Activated CD8-positive, alpha-beta memory T cell treated with anti-CD3 and anti-CD28 coated beads, Interleukin-2, amount 10 ng/mL, durations not matched to agents 7 days and 5 days (primary cell): ENCODE data around the gene ACVR2A. TPM values are rescaled to one million over a fixed set of nuclear protein-coding genes. Genes with fewer than 3 reads are reported as not detected.
A peak's percentile ranks its signal among the peaks of the same experiment; 100 is the strongest.

ENCODE experiments used
- ATAC-seq: fragments of 150-1000 bp; cut with Tn5 transposase; one replicate; pipeline ENCODE4 v1.10.0; 2021; ENCODE audit warnings: moderate library complexity
- CTCF ChIA-PET: fragments of 350-600 bp; sonication (Branson Sonifier 250); formaldehyde crosslinking; loops from one replicate; lab custom pipeline; 2021; ENCODE audit warnings: antibody characterized with exemption; lab: Charles Lee
- DNase-seq: peaks from one replicate; pipeline ENCODE4 v3.0.0-alpha.2; 2020
- H3K27ac Mint-ChIP-seq: one replicate; pipeline ENCODE4 v1.8.0; 2021; ENCODE audit warnings: mild to moderate bottlenecking, mixed read lengths
- H3K27me3 Mint-ChIP-seq: one replicate; pipeline ENCODE4 v1.8.0; 2021; ENCODE audit warnings: mixed read lengths
- H3K36me3 Mint-ChIP-seq: one replicate; pipeline ENCODE4 v1.8.0; 2021; ENCODE audit warnings: mild to moderate bottlenecking, mixed read lengths
- H3K4me1 Mint-ChIP-seq: one replicate; pipeline ENCODE4 v1.8.0; 2021; ENCODE audit warnings: mixed read lengths
- H3K4me3 Mint-ChIP-seq: one replicate; pipeline ENCODE4 v1.8.0; 2021; ENCODE audit warnings: mild to moderate bottlenecking, moderate library complexity, mixed read lengths
- H3K9me3 Mint-ChIP-seq: one replicate; pipeline ENCODE4 v1.8.0; 2022; ENCODE audit warnings: low read depth, mixed read lengths
- total RNA-seq, 2 experiments: library from RNA; stranded (reverse); gene quantifications; one replicate each; pipeline ENCODE4 v1.2.3, GENCODE V29; 2021

Gene ACVR2A
- total RNA-seq, 2 experiments from 2014 or later: 1.5 to 1.6 TPM

DNA sequence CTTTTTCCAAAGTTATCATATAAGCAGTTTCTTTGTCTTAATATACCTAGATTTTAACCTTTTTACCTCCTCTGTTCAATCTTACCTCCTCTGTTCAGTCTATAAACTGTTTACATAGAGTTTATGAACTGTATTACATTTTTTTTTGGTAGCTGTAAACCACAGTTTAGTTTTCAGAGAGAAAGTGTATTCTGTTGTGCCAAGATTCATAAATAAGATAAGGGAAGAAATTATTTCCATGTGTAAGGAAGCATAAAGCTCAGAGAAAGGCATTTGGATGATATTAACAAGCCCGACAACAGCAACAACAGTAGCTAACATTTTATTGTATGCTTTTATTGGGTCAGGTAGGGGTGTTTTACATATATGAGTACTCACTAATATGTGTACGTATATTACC, 71.2 kb downstream of the ACVR2A start:
- CTCF ChIA-PET: no interaction called here

DNA sequence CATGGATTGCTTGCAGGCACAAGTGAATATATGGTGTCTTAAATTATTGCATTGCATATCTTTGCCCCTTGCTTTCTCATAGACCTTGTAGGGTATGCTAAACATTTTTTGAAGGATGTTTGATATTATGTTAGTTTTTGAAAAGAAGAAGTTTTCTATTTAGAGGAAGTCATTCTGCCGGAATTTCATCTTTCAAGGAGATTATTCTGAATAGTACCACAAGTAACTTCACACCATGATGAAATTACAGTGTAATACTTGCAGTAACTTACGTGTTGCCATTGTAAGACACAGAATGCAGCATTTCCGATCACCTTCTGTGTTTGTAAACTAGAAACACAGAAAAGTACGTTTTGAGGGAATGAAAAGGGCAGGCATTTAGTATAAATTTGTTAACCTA, 71.9 kb downstream of the ACVR2A start:
- Mint-ChIP-seq H3K9me3 (no peaks in the 10 kb centered on the region), H3K27ac (no peak overlapping the region), H3K4me1 (peaks cover 2% of the 10 kb centered on the region), H3K36me3 (no peaks in the 10 kb centered on the region), H3K4me3 (no peak overlapping the region), H3K27me3 (no peaks in the 10 kb centered on the region)
- CTCF ChIA-PET: no interaction called here
- ATAC-seq (no peak), DNase-seq (no peak)

More for the DNA sequence above, 71.2 kb downstream of the ACVR2A start:
- H3K27me3 Mint-ChIP-seq: no peaks in the 10 kb centered on the region
- H3K27ac Mint-ChIP-seq: no peak overlapping the region
- no peaks in the 10 kb centered on the region for H3K36me3 Mint-ChIP-seq
- ATAC-seq: no peak
- DNase-seq: no peak
- H3K4me3 Mint-ChIP-seq: no peak overlapping the region
- H3K4me1 Mint-ChIP-seq: peaks cover 2% of the 10 kb centered on the region
- H3K9me3 Mint-ChIP-seq: no peaks in the 10 kb centered on the region

GRCh38 chr2:147917161-147917560, 72.3 kb downstream of the ACVR2A start:
- DNase-seq: no peak
- no peaks in the 10 kb centered on the region for H3K27me3 Mint-ChIP-seq
- H3K36me3 Mint-ChIP-seq: no peaks in the 10 kb centered on the region
- no peak overlapping the region for H3K27ac Mint-ChIP-seq
- H3K4me1 Mint-ChIP-seq: peaks cover 2% of the 10 kb centered on the region
- H3K4me3 Mint-ChIP-seq: no peak overlapping the region
- CTCF ChIA-PET: no interaction called here
- H3K9me3 Mint-ChIP-seq: no peaks in the 10 kb centered on the region
- ATAC-seq: no peak

DNA sequence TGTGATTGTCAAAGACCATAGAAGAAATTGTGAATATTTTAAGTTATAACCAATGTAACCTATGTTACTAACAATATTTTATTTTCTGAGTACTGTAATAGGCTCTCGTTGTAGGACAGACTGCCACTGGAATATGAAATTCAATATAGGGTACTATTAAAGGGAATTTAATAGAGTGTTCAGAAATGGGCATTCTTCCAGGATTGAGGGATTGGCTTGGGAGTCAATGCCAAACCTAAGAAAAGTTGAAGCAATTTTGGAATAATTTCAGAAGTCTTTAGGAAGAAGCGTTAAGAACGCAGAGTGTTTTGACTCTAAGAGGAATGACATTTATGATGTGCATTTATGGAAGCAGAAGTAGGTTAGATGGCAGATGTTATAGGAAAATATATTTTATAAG, 79.0 kb downstream of the ACVR2A start:
- Mint-ChIP-seq H3K4me1 (no peaks in the 10 kb centered on the region), H3K27me3 (no peaks in the 10 kb centered on the region), H3K9me3 (no peaks in the 10 kb centered on the region), H3K4me3 (no peak overlapping the region), H3K36me3 (no peaks in the 10 kb centered on the region), H3K27ac (no peak overlapping the region)
- ATAC-seq: no peak
- CTCF ChIA-PET: no interaction called here
- DNase-seq: no peak

DNA sequence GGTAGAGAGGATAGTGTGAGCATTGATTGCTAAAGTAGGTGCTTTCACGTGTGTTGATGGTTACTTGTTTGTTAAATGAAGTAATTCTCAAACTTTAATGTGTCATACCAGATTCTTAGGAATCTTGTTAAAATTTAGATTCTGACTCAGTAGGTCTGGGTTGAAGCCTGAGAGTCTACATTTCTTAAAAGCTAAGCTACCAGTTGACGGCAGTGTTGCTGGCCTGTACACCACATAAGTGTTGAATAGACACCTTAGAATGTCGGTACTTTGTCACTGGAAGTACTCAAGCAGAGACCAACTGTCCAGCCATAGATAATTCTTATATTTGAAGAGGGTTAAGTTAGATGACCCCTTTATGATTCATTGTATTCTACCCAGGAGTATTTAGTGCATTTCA, 79.8 kb downstream of the ACVR2A start:
- Mint-ChIP-seq H3K27me3 (no peaks in the 10 kb centered on the region), H3K4me1 (no peaks in the 10 kb centered on the region), H3K36me3 (no peaks in the 10 kb centered on the region), H3K4me3 (no peak overlapping the region), H3K27ac (no peak overlapping the region), H3K9me3 (peaks cover under 1% of the 10 kb centered on the region)
- CTCF ChIA-PET: interaction anchor here (1.1 to 1.2 kb wide), 2 partner anchors 13 to 585 kb away, joined by 4 read pairs; no protein-coding TSS in a partner anchor
- no peak for DNase-seq
- no peak for ATAC-seq

- Mint-ChIP-seq H3K9me3 (peaks cover 2% of the 10 kb centered on the region), H3K4me3 (no peak overlapping the region), H3K36me3 (no peaks in the 10 kb centered on the region), H3K27ac (no peak overlapping the region), H3K27me3 (no peaks in the 10 kb centered on the region), H3K4me1 (no peaks in the 10 kb centered on the region)
- CTCF ChIA-PET: no interaction called here
- DNase-seq (no peak), ATAC-seq (no peak)
These were observed 81.1 kb downstream of the ACVR2A start for GRCh38 chr2:147925886-147926285.

GRCh38 chr2:147927053-147927588, 82.3 kb downstream of the ACVR2A start:
- CTCF ChIA-PET: no interaction called here
- no peaks in the 10 kb centered on the region for H3K27me3 Mint-ChIP-seq

DNA sequence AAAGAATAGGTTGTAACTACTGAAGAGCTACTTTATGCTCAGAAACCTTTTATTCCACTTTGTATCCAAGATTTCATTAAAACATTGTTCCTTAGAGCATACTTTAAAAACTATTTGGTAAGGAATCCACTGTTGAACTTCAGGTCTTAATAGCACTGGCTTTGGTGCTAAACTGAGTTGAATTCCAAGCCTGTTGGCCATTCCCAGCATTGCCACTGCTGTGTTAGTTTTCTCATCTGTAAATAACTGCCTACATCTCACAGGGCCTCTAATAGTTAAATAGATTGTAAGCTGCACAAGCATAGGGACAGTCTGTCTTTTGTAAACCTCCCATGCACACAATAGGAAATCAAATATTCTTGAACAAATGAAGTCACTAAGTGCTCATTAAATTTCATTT, 89.1 kb downstream of the ACVR2A start:
- H3K27me3 Mint-ChIP-seq: no peaks in the 10 kb centered on the region
- no peak for DNase-seq
- H3K9me3 Mint-ChIP-seq: peaks cover 2% of the 10 kb centered on the region
- peaks cover 6% of the 10 kb centered on the region for H3K36me3 Mint-ChIP-seq
- H3K27ac Mint-ChIP-seq: no peak overlapping the region
- ATAC-seq: no peak
- no peak overlapping the region for H3K4me3 Mint-ChIP-seq
- CTCF ChIA-PET: no interaction called here
- H3K4me1 Mint-ChIP-seq: no peaks in the 10 kb centered on the region

More at GRCh38 chr2:147927053-147927588, 82.3 kb downstream of the ACVR2A start:
- no peaks in the 10 kb centered on the region for H3K4me1 Mint-ChIP-seq
- peaks cover 2% of the 10 kb centered on the region for H3K9me3 Mint-ChIP-seq
- DNase-seq: no peak
- no peak overlapping the region for H3K4me3 Mint-ChIP-seq
- no peak for ATAC-seq
- H3K27ac Mint-ChIP-seq: no peak overlapping the region
- H3K36me3 Mint-ChIP-seq: no peaks in the 10 kb centered on the region

DNA sequence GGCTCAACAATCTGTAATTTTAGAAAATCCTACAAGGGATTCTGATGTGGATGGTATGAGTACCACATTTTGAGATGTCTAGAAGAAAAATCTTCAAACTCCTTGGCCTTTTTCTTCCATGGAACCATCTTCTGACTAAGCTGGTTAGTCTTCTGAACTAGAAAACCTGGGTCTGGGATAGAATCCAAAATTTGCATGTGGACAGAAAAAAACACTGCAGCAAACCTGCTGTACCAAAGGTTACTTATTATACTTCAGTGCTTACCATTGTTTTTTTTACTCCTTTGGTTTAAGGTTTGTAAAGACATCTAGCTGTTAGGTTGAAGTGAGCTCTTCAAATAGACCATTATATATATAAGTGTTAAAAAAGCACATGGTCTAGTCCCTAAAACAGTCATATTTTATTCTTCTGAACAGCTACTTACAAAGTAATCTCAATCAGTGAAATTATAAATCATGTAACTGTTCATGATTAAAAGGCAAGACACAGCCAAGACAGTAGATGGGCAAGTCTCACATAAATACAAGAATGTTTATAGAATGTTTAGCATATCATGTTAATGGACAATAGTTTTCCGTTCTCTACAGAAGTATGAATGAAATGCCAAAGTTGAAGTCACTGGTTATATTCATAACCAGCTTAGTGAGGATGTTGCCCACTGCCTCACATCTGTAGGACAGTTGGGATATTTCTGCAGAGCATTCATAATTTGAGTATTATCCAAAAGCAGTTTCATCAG, 90.2 kb downstream of the ACVR2A start:
- H3K4me3 Mint-ChIP-seq: no peak overlapping the region
- CTCF ChIA-PET: interaction anchor here (1.3 to 1.5 kb wide), 2 partner anchors 55 to 573 kb away, joined by 4 to 7 read pairs; no protein-coding TSS in a partner anchor
- no peaks in the 10 kb centered on the region for H3K9me3 Mint-ChIP-seq
- peaks cover 6% of the 10 kb centered on the region for H3K36me3 Mint-ChIP-seq
- H3K4me1 Mint-ChIP-seq: no peaks in the 10 kb centered on the region
- DNase-seq (no peak), ATAC-seq (no peak)
- H3K27ac Mint-ChIP-seq: no peak overlapping the region
- no peaks in the 10 kb centered on the region for H3K27me3 Mint-ChIP-seq

GRCh38 chr2:147937744-147938349, 93.0 kb downstream of the ACVR2A start:
- CTCF ChIA-PET: interaction anchor here (0.9 to 1.7 kb wide), 2 partner anchors 571 to 572 kb away, joined by 4 to 11 read pairs; no protein-coding TSS in a partner anchor

GRCh38 chr2:147939313-147939712, 94.5 kb downstream of the ACVR2A start:
- no peak overlapping the region for H3K4me3 Mint-ChIP-seq
- CTCF ChIA-PET: interaction anchor here (0.7 kb wide), 1 partner anchor 570 kb away, joined by 3 read pairs; no protein-coding TSS in a partner anchor
- H3K27me3 Mint-ChIP-seq: no peaks in the 10 kb centered on the region
- no peaks in the 10 kb centered on the region for H3K9me3 Mint-ChIP-seq
- peaks cover 3% of the 10 kb centered on the region for H3K36me3 Mint-ChIP-seq
- DNase-seq (no peak), ATAC-seq (no peak)
- H3K27ac Mint-ChIP-seq: no peak overlapping the region
- H3K4me1 Mint-ChIP-seq: no peaks in the 10 kb centered on the region

More at GRCh38 chr2:147937744-147938349, 93.0 kb downstream of the ACVR2A start:
- ATAC-seq (peak; percentile 47), DNase-seq (no peak)
- Mint-ChIP-seq H3K36me3 (peaks cover 3% of the 10 kb centered on the region), H3K27ac (no peak overlapping the region), H3K4me1 (no peaks in the 10 kb centered on the region), H3K9me3 (no peaks in the 10 kb centered on the region), H3K4me3 (no peak overlapping the region), H3K27me3 (no peaks in the 10 kb centered on the region)

- Mint-ChIP-seq H3K36me3 (peaks cover 6% of the 10 kb centered on the region), H3K4me3 (no peak overlapping the region), H3K4me1 (no peaks in the 10 kb centered on the region), H3K27ac (no peak overlapping the region), H3K27me3 (no peaks in the 10 kb centered on the region), H3K9me3 (no peaks in the 10 kb centered on the region)
- ATAC-seq (no peak), DNase-seq (no peak)
- CTCF ChIA-PET: no interaction called here
These were observed 100.8 kb downstream of the ACVR2A start for GRCh38 chr2:147945660-147946059.

DNA sequence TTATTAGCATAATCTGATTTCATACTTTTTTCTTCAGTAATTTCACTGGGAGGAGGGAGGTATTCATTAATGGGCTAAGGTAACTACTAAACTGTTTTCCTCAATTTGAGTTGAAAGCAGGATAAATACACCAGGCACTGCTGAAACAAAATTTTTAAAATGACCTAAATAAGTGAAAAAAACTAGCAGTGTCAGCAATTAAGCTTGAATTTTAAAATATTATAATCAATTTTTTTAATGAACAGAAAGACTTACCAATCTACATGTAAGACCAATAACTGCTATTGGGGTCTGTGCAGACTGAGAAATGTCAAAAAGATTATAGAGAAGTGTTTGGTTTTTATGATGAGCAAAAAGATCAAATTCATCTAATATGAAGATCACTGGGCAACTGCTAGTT, 107.3 kb downstream of the ACVR2A start:
- H3K4me3 Mint-ChIP-seq: no peak overlapping the region
- H3K9me3 Mint-ChIP-seq: no peaks in the 10 kb centered on the region
- no peak overlapping the region for H3K27ac Mint-ChIP-seq
- H3K4me1 Mint-ChIP-seq: no peaks in the 10 kb centered on the region
- peaks cover 17% of the 10 kb centered on the region for H3K36me3 Mint-ChIP-seq
- no peaks in the 10 kb centered on the region for H3K27me3 Mint-ChIP-seq
- no peak for ATAC-seq
- no peak for DNase-seq
- CTCF ChIA-PET: no interaction called here

DNA sequence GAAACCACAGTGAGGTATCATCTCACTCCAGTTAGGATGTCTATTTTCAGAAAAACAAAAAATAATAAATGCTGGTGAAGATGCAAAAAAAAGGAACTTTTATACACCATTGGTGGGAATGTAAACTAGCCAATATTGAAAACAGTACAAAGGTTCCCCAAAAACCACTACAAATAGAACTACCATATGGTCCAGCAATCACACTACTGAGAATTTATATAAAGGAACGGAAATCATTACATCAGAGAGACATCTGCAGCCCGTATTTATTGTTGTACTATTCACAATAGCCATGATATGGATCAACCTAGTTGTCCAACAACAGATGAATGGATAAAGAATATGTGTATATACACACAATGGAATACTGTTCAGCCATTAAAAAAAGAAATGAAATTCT, 123.7 kb downstream of the ACVR2A start:
- Mint-ChIP-seq H3K4me1 (no peaks in the 10 kb centered on the region), H3K27ac (no peak overlapping the region), H3K27me3 (no peaks in the 10 kb centered on the region), H3K4me3 (no peak overlapping the region), H3K36me3 (peaks cover 54% of the 10 kb centered on the region), H3K9me3 (peaks cover 21% of the 10 kb centered on the region)
- CTCF ChIA-PET: no interaction called here
- no peak for ATAC-seq
- no peak for DNase-seq
